Parathyroid adenoma (tissue), 2 donors: ENCODE data around the gene ASB2.

Experiments
- H2AFZ ChIP-seq: fragments of 300-600 bp; sonication (generic); one replicate; pipeline ENCODE4 v1.7.0; 2017; ENCODE audit warnings: antibody characterized with exemption, mild to moderate bottlenecking
- H3K27ac ChIP-seq: fragments of 300-600 bp; sonication (generic); one replicate; pipeline ENCODE4 v1.7.0; 2017
- H3K27me3 ChIP-seq: fragments of 300-600 bp; sonication (generic); one replicate; pipeline ENCODE4 v1.7.0; 2017; ENCODE audit warnings: low read length; ENCODE audit not compliant: control insufficient read depth, insufficient read depth
- H3K36me3 ChIP-seq: fragments of 300-600 bp; sonication (generic); one replicate; pipeline ENCODE4 v1.7.0; 2017; ENCODE audit warnings: low read length; ENCODE audit not compliant: control insufficient read depth, insufficient read depth
- H3K4me1 ChIP-seq: fragments of 300-600 bp; sonication (generic); one replicate; pipeline ENCODE4 v1.7.0; 2017; ENCODE audit warnings: control low read depth
- H3K4me2 ChIP-seq: fragments of 300-600 bp; sonication (generic); one replicate; pipeline ENCODE4 v1.7.0; 2017; ENCODE audit warnings: low read length
- H3K4me3 ChIP-seq: fragments of 300-600 bp; sonication (generic); one replicate; pipeline ENCODE4 v1.7.0; 2017; ENCODE audit warnings: low read depth, low read length
- H3K79me2 ChIP-seq: fragments of 300-600 bp; sonication (generic); one replicate; pipeline ENCODE4 v1.7.0; 2017; ENCODE audit warnings: control low read depth
- H3K9ac ChIP-seq: fragments of 300-600 bp; sonication (generic); one replicate; pipeline ENCODE4 v1.7.0; 2017; ENCODE audit warnings: mild to moderate bottlenecking
- H3K9me3 ChIP-seq: fragments of 300-600 bp; sonication (generic); one replicate; pipeline ENCODE4 v1.7.0; 2017; ENCODE audit warnings: low read length; ENCODE audit not compliant: control insufficient read depth
- TF ChIP-seq, protein P1 (sequence below): fragments of 300-600 bp; sonication (generic); IDR thresholded peaks from one replicate; pipeline ENCODE4 v1.7.0; 2017; ENCODE audit warnings: antibody characterized with exemption, mild to moderate bottlenecking
- donor health status: primary hyperparathyroidism.

Gene ASB2

DNA sequence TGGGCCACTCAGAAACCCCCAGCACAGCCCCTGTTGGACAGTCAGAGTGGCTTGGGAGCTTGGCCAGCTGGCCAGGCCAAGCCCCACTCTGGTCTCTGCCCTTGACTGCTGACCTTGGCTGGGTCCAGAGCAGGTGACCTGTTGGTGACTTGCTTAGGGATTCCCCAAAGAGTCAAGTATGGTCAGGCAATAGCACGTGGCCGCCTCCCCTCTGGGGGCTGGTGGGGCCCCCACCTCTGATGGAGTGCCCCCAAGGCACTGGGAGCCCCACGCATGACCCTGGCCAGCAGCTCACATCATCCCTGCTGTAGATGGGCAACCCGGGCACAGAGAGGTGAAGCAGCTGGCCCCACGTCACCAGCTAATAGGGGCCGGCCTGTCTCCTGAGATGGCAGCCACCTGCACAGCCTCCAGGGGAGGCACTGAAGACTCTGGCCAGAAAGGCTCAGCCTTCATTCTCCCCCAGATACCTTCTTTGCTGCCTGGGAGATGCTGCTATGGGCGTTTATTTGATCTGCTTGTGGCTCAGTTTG, 22.6 kb upstream of the ASB2 start:
- no peaks in the 10 kb centered on the region for H3K79me2 ChIP-seq
- H3K4me1 ChIP-seq = no peaks in the 10 kb centered on the region
- H3K4me2 ChIP-seq = no peak overlapping the region
- peaks cover 3% of the 10 kb centered on the region for H3K27me3 ChIP-seq
- H2AFZ ChIP-seq = no peak overlapping the region
- H3K36me3 ChIP-seq = no peaks in the 10 kb centered on the region
- H3K27ac ChIP-seq = no peak overlapping the region
- no peak overlapping the region for H3K9ac ChIP-seq
- no peaks in the 10 kb centered on the region for H3K9me3 ChIP-seq
- H3K4me3 ChIP-seq = no peak overlapping the region
- TF ChIP-seq, protein P1, sequence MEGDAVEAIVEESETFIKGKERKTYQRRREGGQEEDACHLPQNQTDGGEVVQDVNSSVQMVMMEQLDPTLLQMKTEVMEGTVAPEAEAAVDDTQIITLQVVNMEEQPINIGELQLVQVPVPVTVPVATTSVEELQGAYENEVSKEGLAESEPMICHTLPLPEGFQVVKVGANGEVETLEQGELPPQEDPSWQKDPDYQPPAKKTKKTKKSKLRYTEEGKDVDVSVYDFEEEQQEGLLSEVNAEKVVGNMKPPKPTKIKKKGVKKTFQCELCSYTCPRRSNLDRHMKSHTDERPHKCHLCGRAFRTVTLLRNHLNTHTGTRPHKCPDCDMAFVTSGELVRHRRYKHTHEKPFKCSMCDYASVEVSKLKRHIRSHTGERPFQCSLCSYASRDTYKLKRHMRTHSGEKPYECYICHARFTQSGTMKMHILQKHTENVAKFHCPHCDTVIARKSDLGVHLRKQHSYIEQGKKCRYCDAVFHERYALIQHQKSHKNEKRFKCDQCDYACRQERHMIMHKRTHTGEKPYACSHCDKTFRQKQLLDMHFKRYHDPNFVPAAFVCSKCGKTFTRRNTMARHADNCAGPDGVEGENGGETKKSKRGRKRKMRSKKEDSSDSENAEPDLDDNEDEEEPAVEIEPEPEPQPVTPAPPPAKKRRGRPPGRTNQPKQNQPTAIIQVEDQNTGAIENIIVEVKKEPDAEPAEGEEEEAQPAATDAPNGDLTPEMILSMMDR = no peak

DNA sequence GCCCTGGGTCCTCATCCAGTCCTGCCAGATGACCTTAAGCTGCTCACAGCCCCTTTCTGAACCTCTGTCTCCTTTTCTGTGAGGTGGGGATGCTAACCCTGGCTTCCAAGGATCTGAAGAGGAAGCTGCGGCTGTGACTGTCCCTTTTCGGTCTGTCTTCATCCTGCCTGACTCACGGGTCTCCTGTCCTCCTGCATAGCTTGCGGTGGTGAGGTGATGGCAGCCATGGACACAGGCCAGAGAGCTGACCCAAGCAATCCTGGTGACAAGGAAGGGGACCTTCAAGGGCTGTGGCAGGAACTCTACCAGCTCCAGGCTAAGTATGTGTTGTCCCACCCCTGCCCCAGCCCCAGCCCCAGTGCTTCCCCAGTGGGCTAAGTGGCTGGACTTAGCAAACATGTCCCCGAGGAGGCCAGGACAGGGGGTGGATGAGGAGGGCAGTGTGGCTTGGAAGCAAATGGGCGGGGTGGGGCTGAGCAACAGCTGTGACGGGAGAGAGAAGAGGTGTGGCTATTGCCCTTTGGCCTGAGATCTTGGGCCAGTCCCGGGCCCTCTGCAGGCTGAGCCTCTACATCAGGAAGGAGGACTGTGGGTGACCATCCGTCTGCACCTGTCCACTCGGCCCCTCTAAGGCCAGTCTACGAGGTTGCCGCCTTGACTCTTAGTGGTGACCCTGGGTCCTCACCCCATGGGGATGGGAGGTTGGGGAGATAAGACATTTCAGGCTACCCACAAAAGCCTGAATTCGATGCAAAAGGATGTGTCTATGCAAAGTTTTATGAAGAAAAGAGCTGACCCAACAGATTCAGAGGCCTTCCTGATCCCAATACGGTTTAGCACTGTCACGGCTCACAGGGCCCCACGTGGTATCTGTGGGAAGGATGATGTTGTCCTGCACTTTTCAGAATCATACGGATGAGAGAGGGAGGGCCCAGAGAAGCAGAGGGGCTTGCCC, 21.8 kb upstream of the ASB2 start:
- H3K27ac ChIP-seq = no peak overlapping the region
- H3K9me3 ChIP-seq = no peaks in the 10 kb centered on the region
- no peaks in the 10 kb centered on the region for H3K36me3 ChIP-seq
- no peak overlapping the region for H3K4me3 ChIP-seq
- no peak overlapping the region for H3K4me2 ChIP-seq
- H2AFZ ChIP-seq = no peak overlapping the region
- TF ChIP-seq, protein P1 = no peak
- H3K4me1 ChIP-seq = no peaks in the 10 kb centered on the region
- H3K9ac ChIP-seq = no peak overlapping the region
- H3K79me2 ChIP-seq = no peaks in the 10 kb centered on the region
- H3K27me3 ChIP-seq = peaks cover 3% of the 10 kb centered on the region

DNA sequence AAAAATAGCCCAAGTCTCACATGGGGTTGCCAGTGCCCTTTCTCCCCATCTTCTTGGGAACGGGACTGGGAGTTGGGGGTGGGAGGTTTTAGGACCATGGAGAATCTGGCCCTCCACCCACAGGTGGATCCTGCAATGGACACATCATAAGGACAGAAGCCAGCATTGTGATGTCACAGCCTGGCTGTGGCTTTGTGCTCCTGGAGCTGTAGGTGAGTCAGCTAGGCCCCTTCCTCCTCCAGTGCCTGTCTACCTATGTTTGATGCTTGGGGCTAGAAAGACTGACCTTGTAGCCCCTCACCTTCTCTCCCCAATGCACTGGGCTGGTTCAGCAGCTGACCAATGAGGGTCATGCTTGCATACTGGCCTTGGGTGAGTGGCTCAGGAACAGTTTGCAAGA, 20.7 kb upstream of the ASB2 start, which contains the start of gene CCDC197:
Gene CCDC197, plus strand, starts transcription at position 220 of the 400 bp plus-strand sequence. CDS start 831 bp downstream, outside the sequence.
- no peak within 1 kb of the TSS for H2AFZ ChIP-seq
- peaks cover 3% of the 10 kb centered on the region for H3K27me3 ChIP-seq
- TF ChIP-seq, protein P1 = no peak
- no peaks in the 10 kb centered on the region for H3K4me1 ChIP-seq
- no peaks in the 10 kb centered on the region for H3K36me3 ChIP-seq
- H3K79me2 ChIP-seq = no peaks in the 10 kb centered on the region
- no peak within 1 kb of the TSS for H3K27ac ChIP-seq
- no peaks in the 10 kb centered on the region for H3K9me3 ChIP-seq
- no peak within 1 kb of the TSS for H3K9ac ChIP-seq
- H3K4me2 ChIP-seq = no peak within 1 kb of the TSS
- H3K4me3 ChIP-seq = no peak within 1 kb of the TSS

DNA sequence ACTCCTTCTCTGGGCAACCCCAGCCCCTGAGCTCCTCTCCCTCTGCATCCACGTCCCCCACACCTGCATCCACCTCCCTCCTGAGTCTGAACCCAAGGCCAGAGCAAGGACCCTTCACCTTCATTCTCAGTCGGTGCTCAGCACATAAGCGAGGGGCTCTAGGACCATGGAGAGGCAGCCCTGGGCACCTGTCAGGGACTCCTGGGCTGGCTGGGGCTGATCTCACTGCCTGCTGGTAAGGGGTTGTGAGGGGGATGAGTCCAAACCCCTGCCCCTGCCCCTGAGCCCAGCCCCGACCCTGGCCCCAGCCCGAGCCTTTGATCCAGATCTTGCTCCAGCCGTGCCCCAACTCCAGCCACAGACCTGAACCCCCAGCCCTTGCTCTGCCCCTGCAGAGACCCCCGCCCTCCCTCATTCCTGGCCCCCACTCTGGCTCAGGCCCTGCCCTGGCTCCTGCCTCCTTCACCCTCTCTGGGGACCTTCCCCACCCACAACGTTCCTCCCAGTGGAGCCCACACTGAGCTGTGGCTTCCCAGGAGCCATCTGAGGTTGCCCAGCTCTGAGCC, 19.8 kb upstream of the ASB2 start:
- Histone ChIP-seq H3K27me3 (peaks cover 3% of the 10 kb centered on the region), H3K9me3 (no peaks in the 10 kb centered on the region), H3K36me3 (no peaks in the 10 kb centered on the region), H3K27ac (no peak overlapping the region), H3K79me2 (no peaks in the 10 kb centered on the region), H3K4me2 (no peak overlapping the region), H3K4me3 (no peak overlapping the region), H3K9ac (no peak overlapping the region), H3K4me1 (no peaks in the 10 kb centered on the region), H2AFZ (no peak overlapping the region)
- TF ChIP-seq, protein P1 = no peak
